ENCODE measurements around the gene PBX3. TPM values are rescaled to one million over a fixed set of nuclear protein-coding genes. Genes with fewer than 3 reads are reported as not detected.

Gene PBX3
- total RNA-seq, 1 experiment from 2014 or later = 46.0 TPM

GRCh38 chr9:125851979-125852378, 104.8 kb downstream of the PBX3 start:
- no peaks in the 10 kb centered on the region for H3K27me3 Mint-ChIP-seq (ENCODE audit: low read depth)
- H3K27me3 ChIP-seq (ENCODE audit: insufficient read depth, low read length) = no peaks in the 10 kb centered on the region
- no peak overlapping the region for H4K91ac ChIP-seq (ENCODE audit: insufficient read length, low read depth, low read length)
- H4K20me1 ChIP-seq (ENCODE audit: control insufficient read depth, insufficient read depth, insufficient read length) = no peaks in the 10 kb centered on the region
- H2BK120ac ChIP-seq (ENCODE audit: low read depth, low read length, poor library complexity, severe bottlenecking) = no peak overlapping the region
- H3K14ac ChIP-seq (ENCODE audit: insufficient read depth, low read length) = no peak overlapping the region
- H3K9ac ChIP-seq (ENCODE audit: extremely low read depth, insufficient read length, low read length) = no peak overlapping the region
- H2BK12ac ChIP-seq (ENCODE audit: insufficient read length, low read depth, low read length) = no peak overlapping the region
- H3K18ac ChIP-seq (ENCODE audit: insufficient read length, low read depth, low read length) = no peak overlapping the region
- no peak overlapping the region for H4K5ac ChIP-seq (ENCODE audit: insufficient read length, low read depth, low read length)
- no peak overlapping the region for H2BK20ac ChIP-seq (ENCODE audit: low read depth, low read length, poor library complexity, severe bottlenecking)
- H3K79me1 ChIP-seq (ENCODE audit: insufficient read depth, low read depth, low read length, poor library complexity, severe bottlenecking) = no peaks in the 10 kb centered on the region
- no peak overlapping the region for H4K8ac ChIP-seq (replicated peaks; ENCODE audit: insufficient read length, low read depth, low read length)
- H3K27ac ChIP-seq (ENCODE audit: insufficient read length, low read depth, low read length) = no peak overlapping the region
- peaks cover 0 to under 1% (median 0%) of the 10 kb centered on the region in 3 experiments; a peak in 3 of 7 replicates for H3K36me3 Mint-ChIP-seq (ENCODE audit: insufficient read depth in 1 of 3, low read depth in 3 of 3)
- WGBS (ENCODE audit: extremely low coverage, insufficient read length, low lambda C conversion rate) = no CpG with 5 or more reads among the region's 2 CpGs
- H3K9me3 ChIP-seq (ENCODE audit: control insufficient read depth, low read depth, low read length) = no peaks in the 10 kb centered on the region
- no peaks in the 10 kb centered on the region for H3K23me2 ChIP-seq (ENCODE audit: insufficient read length, low read depth, low read length, poor library complexity, severe bottlenecking)
- no peak overlapping the region for H3K23ac ChIP-seq (ENCODE audit: insufficient read length, low read depth, low read length)
- TF ChIP-seq CTCF (conservative IDR thresholded peaks at IDR 0.05) = no peak
- H2BK15ac ChIP-seq (ENCODE audit: low read depth, low read length) = no peak overlapping the region
- H3T11ph ChIP-seq (ENCODE audit: low read length) = no peak overlapping the region
- H3K4me2 ChIP-seq (ENCODE audit: insufficient read depth, insufficient read length, low read length) = no peak overlapping the region
- H2AK5ac ChIP-seq (ENCODE audit: insufficient read length, low read length) = no peak overlapping the region
- no peak overlapping the region for H2AFZ ChIP-seq (ENCODE audit: low read length)
- no peak overlapping the region for H3K4ac ChIP-seq (ENCODE audit: low read depth, low read length)
- H3K27ac Mint-ChIP-seq = peak overlapping the region in 1 of 3 experiments; percentile 16; a peak in 1 of 7 replicates
- H3K4me3 Mint-ChIP-seq = no peak overlapping the region
- peaks cover 7 to 12% of the 10 kb centered on the region in 2 experiments; a peak in 3 of 4 replicates for H3K4me1 Mint-ChIP-seq
- no peak overlapping the region for H2BK5ac ChIP-seq (ENCODE audit: insufficient read length, low read length)
- no peaks in the 10 kb centered on the region for H3K9me3 Mint-ChIP-seq
- DNase-seq = no peak
- no peak overlapping the region for H3K56ac ChIP-seq (ENCODE audit: insufficient read length, low read depth, low read length)
- no peaks in the 10 kb centered on the region for H3K4me1 ChIP-seq (ENCODE audit: insufficient read depth, low read length)
- H3K79me2 ChIP-seq (ENCODE audit: insufficient read depth, low read length) = peaks cover 2% of the 10 kb centered on the region; the same call in 1 of the 2 replicates
